ENCODE measurements around the gene LMLN.

The LMLN gene

GRCh38 chr3:198061119-198062067, 101.4 kb downstream of the LMLN start:
- Histone ChIP-seq H3K27me3 (ENCODE audit: low read depth, low read length) (no peaks in the 10 kb centered on the region), H2AFZ (ENCODE audit: low read depth, low read length) (no peak overlapping the region), H3K27ac (ENCODE audit: low read length) (no peak overlapping the region), H3K4me2 (ENCODE audit: low read length) (no peak overlapping the region), H3K36me3 (replicated peaks; ENCODE audit: low read depth, low read length) (no peaks in the 10 kb centered on the region), H3K4me3 (ENCODE audit: low read length) (no peak overlapping the region), H3K79me2 (ENCODE audit: low read length) (no peaks in the 10 kb centered on the region), H3K9me3 (ENCODE audit: insufficient read depth, low read length) (no peaks in the 10 kb centered on the region), H3K9ac (ENCODE audit: low read length) (no peak overlapping the region), H3K4me1 (ENCODE audit: low read length) (peaks cover 8% of the 10 kb centered on the region), H4K20me1 (ENCODE audit: insufficient read depth, low read length) (no peaks in the 10 kb centered on the region)
- TF ChIP-seq CTCF (IDR thresholded peaks at IDR 0.05; ENCODE audit: low read depth, low read length), result no peak
- TF ChIP-seq EZH2phosphoT487 (IDR thresholded peaks at IDR 0.05; ENCODE audit: low read depth), result no peak

- no peak overlapping the region for H2AFZ ChIP-seq (ENCODE audit: low read depth, low read length)
- H3K79me2 ChIP-seq (ENCODE audit: low read length), result no peaks in the 10 kb centered on the region
- H3K27ac ChIP-seq (ENCODE audit: low read length), result no peak overlapping the region
- H3K4me2 ChIP-seq (ENCODE audit: low read length), result no peak overlapping the region
- no peak for TF ChIP-seq EZH2phosphoT487 (IDR thresholded peaks at IDR 0.05; ENCODE audit: low read depth)
- TF ChIP-seq CTCF (IDR thresholded peaks at IDR 0.05; ENCODE audit: low read depth, low read length), result no peak
- no peaks in the 10 kb centered on the region for H3K9me3 ChIP-seq (ENCODE audit: insufficient read depth, low read length)
- H3K4me3 ChIP-seq (ENCODE audit: low read length), result no peak overlapping the region
- no peak overlapping the region for H3K9ac ChIP-seq (ENCODE audit: low read length)
- H3K27me3 ChIP-seq (ENCODE audit: low read depth, low read length), result no peaks in the 10 kb centered on the region
- H3K36me3 ChIP-seq (replicated peaks; ENCODE audit: low read depth, low read length), result no peaks in the 10 kb centered on the region
- H4K20me1 ChIP-seq (ENCODE audit: insufficient read depth, low read length), result no peaks in the 10 kb centered on the region
- peaks cover 15% of the 10 kb centered on the region for H3K4me1 ChIP-seq (ENCODE audit: low read length)
These were observed 102.0 kb downstream of the LMLN start for GRCh38 chr3:198062068-198062465.

DNA sequence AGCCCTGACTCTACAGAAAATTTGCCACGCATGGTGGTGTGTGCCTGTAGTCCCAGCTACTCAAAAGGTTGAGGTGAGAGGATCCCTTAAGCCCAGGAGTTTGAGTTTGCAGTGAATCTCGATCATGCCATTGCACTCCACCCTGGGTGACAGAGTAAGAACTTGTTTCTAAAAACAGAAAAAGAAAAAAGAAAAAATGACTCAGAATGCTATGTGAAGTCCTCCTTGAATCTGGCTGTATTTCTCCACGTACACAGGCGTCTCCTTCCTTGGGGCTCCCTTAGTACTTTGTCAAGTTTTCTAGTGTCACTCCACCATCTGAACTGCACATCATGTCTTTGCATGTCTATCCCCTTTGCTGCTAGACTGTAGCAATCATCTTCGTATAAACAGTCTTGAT, 104.4 kb downstream of the LMLN start:
- TF ChIP-seq CTCF (IDR thresholded peaks at IDR 0.05; ENCODE audit: low read depth, low read length), result no peak
- TF ChIP-seq EZH2phosphoT487 (IDR thresholded peaks at IDR 0.05; ENCODE audit: low read depth), result no peak
- Histone ChIP-seq H4K20me1 (ENCODE audit: insufficient read depth, low read length) (no peaks in the 10 kb centered on the region), H3K4me1 (ENCODE audit: low read length) (peaks cover 19% of the 10 kb centered on the region), H3K4me2 (ENCODE audit: low read length) (no peak overlapping the region), H3K9me3 (ENCODE audit: insufficient read depth, low read length) (no peaks in the 10 kb centered on the region), H3K36me3 (replicated peaks; ENCODE audit: low read depth, low read length) (no peaks in the 10 kb centered on the region), H2AFZ (ENCODE audit: low read depth, low read length) (no peak overlapping the region), H3K9ac (ENCODE audit: low read length) (no peak overlapping the region), H3K27me3 (ENCODE audit: low read depth, low read length) (no peaks in the 10 kb centered on the region), H3K27ac (ENCODE audit: low read length) (no peak overlapping the region), H3K79me2 (ENCODE audit: low read length) (no peaks in the 10 kb centered on the region), H3K4me3 (ENCODE audit: low read length) (no peak overlapping the region)

DNA sequence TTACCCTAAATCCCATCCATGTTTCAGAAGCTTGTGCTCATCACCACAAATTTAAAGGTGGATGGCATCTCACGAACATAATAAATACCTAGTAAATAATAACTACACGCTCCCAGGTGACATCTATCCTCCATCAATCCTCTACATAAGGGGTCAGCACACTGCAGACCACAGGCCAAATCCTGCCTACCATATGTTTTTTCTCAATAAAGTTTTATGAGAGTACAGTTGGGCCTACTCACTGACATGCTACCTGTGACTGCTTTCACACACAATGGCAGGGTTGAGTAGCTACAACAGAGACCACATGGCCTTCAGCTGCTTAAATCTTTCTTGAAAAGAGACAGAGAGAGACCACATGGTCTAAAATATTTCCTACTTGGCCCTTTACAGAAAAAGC, 105.9 kb downstream of the LMLN start:
- no peaks in the 10 kb centered on the region for H3K27me3 ChIP-seq (ENCODE audit: low read depth, low read length)
- H3K36me3 ChIP-seq (replicated peaks; ENCODE audit: low read depth, low read length), result no peaks in the 10 kb centered on the region
- no peak overlapping the region for H2AFZ ChIP-seq (ENCODE audit: low read depth, low read length)
- no peaks in the 10 kb centered on the region for H3K9me3 ChIP-seq (ENCODE audit: insufficient read depth, low read length)
- H3K9ac ChIP-seq (ENCODE audit: low read length), result no peak overlapping the region
- no peak for TF ChIP-seq CTCF (IDR thresholded peaks at IDR 0.05; ENCODE audit: low read depth, low read length)
- no peak for TF ChIP-seq EZH2phosphoT487 (IDR thresholded peaks at IDR 0.05; ENCODE audit: low read depth)
- H3K4me3 ChIP-seq (ENCODE audit: low read length), result no peak overlapping the region
- no peaks in the 10 kb centered on the region for H4K20me1 ChIP-seq (ENCODE audit: insufficient read depth, low read length)
- no peak overlapping the region for H3K4me2 ChIP-seq (ENCODE audit: low read length)
- H3K4me1 ChIP-seq (ENCODE audit: low read length), result peaks cover 19% of the 10 kb centered on the region
- H3K27ac ChIP-seq (ENCODE audit: low read length), result no peak overlapping the region
- H3K79me2 ChIP-seq (ENCODE audit: low read length), result no peaks in the 10 kb centered on the region

Data from OCI-LY3 (cell line).